Tibial nerve (tissue), 3 donors: Measurements from ENCODE around the gene RAD51D.

Experiments
- CTCF ChIP-seq, 5 experiments: fragments of 200-600 bp in 3 of 5; fragments of 450-650 bp in 2 of 5; sonication (generic) in 3 of 5; IDR thresholded peaks; one replicate each; pipeline ENCODE4 v1.5.1; 2016 to 2019; ENCODE audit warnings: antibody characterized with exemption in 5 of 5, mild to moderate bottlenecking in 3 of 5, moderate library complexity in 2 of 5
- POLR2A ChIP-seq, 2 donors: fragments of 450-650 bp; IDR thresholded peaks; one replicate each; pipeline ENCODE4 v1.6.1; 2017; ENCODE audit warnings: antibody characterized with exemption in 2 of 2, mild to moderate bottlenecking in 2 of 2, moderate library complexity in 2 of 2

- no peak for TF ChIP-seq CTCF (IDR thresholded peaks at IDR 0.05)
- no peak for TF ChIP-seq POLR2A (IDR thresholded peaks at IDR 0.05)
Measured at GRCh38 chr17:35159940-35160339, 40.3 kb upstream of the RAD51D start.
